T-helper 2 cell (primary cell): ENCODE measurements around the gene C1QTNF8.

ENCODE experiments used
- DNase-seq, 5 experiments: peaks; one replicate each; pipeline versions ENCODE4 v3.0.0 to v3.0.0-alpha.2; 2012 to 2022

Gene C1QTNF8

GRCh38 chr16:1107731-1108130 lies 11.7 kb upstream of the C1QTNF8 start:
- DNase-seq = no peak

DNA sequence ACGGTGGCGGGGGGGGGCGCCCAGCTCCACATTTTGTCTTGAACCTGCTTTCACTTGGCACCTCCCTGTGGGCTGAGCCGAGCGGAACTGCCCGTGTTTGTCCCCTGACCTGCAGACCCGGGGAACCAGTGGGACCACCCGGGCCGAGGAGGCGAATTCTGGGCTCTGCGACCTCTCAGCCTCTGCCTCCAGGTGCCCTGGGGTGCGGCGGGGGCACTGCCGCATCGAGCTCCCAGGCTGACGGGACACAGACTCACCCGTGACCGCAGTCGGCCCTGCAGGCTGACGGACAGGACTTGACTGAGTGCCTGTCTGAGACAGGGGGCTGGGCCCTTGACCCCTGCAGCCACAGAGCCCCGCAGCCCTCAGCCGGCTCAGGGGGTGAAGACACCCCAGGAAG lies 11.1 kb upstream of the C1QTNF8 start:
- no peak for DNase-seq

- DNase-seq = no peak
Observed at GRCh38 chr16:1106659-1107058, 10.6 kb upstream of the C1QTNF8 start.

DNA sequence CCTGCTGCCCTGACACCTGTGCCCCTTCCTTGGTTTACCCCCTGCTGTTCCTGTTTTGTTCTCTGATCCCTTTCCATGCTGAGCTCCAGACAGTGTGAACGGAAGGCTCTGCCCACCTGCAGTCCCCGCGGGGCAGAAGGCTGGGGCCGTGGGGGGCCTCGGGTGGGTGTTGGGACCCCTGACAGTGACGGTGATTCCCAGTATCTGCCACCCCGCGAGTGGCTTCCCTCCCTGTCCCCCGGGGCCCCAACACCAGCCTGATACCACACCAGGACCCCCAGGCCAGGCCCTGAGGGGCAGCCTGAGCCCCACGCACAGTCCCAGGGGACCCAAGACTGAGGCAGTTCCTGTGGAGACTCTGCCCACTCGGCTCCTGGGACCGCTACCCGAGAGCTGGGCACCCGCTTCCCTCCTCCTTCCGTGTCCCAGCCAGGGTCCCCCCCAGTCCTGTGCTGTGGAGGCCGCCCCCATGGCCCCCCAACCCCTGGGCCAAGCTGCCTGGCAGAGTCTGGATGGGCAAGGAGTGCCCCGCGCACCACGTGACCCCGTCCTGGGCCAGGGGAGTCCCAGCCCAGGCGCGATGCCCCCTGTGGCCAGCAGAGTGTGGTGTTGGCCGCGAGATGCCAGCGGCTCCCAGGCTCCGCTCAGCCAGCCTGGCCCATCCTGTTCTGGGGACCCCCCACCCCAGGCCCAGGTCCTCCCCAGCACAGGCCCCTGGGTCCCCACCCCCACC lies 10.0 kb upstream of the C1QTNF8 start:
- peak in 2 of 5 experiments; percentile 25 to 26 for DNase-seq

DNA sequence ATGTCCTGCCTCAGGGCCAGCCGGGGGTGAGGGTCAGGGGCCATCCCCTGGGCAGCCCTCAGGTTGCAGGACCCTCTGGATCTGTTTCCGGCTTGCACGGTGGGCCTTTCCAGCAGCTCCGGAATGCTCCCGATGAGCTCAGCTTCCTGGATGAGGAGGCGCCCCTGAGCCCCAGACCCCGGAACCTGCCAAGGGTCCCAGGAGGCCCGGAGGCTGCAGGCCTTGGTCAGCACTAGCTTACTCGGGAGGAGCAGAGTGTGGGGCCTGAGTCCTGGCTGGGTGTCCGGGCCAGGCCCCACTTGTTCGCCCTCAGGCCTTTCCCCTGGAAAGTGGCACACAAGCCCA lies 7.6 kb upstream of the C1QTNF8 start:
- DNase-seq = no peak

DNA sequence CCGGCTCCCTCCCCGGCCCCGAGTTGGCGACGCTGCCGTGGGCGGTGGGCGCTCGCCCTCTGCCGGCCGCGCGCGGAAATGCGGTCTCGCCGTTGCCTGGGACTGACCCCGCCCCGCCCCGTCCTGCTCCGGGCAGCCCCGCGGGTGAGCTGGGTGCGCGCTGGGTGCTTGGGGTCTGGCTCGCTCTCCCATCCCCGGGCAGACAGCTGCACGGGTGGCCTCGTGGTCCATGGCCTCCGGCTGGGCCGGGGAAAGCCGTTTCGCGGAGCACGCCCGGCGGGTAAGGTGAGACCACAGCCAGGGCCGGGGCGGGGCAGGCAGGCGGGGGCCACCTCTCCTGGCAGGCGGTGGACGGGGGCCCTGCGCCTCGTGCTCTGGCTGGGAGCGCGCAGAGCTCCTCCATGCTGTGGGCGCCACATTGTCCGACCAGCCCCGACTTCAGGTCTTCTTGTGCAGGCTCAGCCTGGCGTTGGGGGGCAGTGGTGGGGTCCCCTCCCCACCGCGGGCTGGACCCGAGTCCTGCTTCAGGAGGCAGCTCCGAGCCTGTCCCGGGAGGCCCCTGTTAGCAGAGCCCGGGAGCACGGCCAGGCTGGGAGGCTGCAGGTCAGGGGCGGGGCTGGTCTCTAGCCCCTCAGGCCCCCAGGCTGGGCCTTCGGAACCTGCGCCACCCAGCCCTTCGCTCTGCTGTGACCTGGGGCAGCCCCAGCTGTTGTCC lies 7.0 kb upstream of the C1QTNF8 start:
- peak; percentile 43 to 62 (median 54) for DNase-seq

DNA sequence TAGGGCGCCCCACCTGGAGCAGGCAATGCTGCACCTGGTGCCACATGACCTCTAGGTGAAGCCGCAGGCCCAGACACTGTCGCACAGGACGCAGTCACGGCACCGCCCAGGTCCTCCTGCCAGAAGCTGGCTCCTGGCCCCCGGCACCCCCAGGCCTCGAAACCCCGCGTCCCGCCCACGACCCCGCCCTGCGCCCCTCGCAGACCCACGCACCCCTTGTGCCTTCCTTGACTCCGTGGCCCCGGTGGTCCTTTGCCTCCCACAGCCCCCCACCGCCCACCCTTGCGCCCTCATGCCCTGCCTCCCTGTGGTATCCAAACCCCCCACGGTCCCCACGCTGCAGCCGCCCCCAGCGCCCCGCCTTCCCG lies 6.3 kb upstream of the C1QTNF8 start:
- DNase-seq = no peak

GRCh38 chr16:1101573-1102332 lies 5.7 kb upstream of the C1QTNF8 start:
- no peak for DNase-seq

GRCh38 chr16:1101133-1101532 lies 5.1 kb upstream of the C1QTNF8 start:
- DNase-seq = no peak

DNA sequence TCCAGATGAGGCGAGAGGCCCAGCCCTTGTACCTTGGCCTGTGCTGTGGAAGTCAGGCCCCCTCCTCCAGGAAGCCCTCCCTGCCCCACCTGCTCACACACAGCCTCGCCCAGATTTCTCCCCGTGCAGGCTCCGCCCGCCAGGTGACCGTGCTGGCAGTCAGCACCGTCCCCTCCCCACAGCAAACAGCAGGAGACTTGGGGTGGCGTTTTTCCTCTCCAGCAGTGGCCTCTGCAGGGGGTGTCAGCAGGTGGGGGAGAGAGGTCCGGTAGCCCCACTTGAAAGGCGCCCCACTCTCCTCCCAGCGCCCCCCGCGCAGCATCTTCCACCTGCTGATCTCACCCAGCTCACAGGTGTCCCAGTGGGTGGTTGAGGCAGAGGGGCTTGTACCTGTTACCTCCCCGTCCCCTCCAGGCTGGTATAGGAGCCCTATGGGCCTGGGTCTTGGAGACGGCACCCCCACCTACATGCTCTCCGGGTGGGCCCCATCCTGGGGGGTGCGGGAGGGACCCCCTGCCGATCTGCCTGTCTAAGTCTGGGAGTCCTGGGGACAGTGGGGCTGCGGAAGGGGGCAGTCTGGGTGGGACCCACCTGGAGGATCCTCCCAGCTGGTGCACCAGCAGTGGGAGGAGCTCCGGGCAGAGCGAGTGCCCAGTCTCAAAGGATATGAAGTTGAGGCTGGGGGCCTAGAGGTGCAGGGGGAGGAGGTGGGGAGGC lies 4.2 kb upstream of the C1QTNF8 start:
- DNase-seq = no peak

GRCh38 chr16:1099189-1100083 lies 3.4 kb upstream of the C1QTNF8 start:
- no peak for DNase-seq

DNA sequence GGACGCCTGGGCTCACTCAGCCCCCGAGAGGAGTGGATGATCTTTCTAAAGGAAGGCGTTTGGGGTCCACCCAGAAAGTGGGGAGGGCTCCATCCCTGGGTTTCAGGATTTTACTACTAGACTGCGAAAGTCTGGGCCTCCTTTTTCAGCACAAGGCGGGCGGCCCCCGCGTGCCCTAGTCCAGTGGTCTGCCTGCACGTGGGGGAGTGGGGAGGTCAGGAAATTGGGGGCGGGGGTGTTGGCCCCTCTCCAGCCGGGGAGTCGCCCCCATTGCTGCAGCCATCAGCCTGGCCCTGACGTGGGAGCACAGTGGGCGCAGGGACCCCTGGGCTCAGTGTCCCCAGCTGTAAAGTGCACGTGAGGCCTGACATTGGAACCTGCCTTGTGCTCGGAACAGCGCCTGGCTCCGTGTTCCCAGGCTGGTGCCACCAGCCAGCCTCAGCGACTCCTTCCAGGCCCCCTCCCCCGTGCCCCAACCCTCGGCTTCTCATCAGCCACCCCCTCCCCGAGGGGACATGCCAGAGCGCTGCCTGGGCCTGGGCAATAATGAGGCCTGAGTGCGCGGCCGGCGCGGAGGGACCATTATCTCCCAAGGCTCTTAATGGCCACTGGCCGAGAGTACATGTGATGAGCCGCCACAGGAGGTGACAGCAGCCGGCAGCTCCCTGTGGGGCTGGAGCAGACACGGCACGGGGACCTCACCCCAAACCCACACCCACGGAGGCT lies 2.4 kb upstream of the C1QTNF8 start:
- no peak for DNase-seq

- no peak for DNase-seq
Observed at GRCh38 chr16:1097800-1098199, 1.8 kb upstream of the C1QTNF8 start.

- no peak for DNase-seq
Observed at GRCh38 chr16:1097156-1097555, 1.1 kb upstream of the C1QTNF8 start.

DNA sequence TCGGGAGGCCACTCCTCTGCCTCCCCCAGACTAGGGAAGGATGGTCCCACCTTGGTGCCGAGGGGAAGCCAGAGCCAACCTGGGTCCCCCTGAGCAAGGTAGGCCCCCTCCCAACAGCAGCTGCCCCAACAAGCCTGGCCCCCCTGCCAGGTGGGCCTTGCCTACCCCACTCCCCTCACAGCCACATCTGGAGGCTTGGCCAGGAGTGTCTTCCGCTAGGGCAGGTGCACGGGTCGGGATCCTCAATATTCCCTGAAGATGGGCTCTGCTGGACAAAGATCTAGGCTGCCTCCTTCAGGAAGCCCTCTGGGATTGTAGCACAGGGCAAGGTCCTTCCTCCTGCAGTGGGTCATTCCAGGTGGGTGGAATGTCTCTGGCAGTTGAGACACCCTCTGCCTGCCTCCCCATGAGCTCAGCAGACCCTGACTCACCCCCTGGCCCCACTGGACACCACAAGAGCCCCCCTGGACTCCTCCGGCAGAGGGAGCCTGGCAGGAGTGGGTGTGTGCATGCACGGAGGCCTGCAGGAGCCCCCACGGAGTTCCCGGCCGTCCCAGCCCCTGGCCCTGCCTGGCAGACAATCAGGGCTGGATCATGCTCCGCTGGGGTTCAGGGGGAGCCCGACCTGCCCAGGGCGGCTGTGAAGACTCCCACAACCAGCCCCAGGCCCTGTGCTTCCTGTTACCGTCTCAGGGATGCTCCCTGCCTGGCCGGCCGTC lies 435 bp downstream of the C1QTNF8 start:
- DNase-seq = no peak

- DNase-seq = no peak
Observed at GRCh38 chr16:1094601-1095449, 1.2 kb downstream of the C1QTNF8 start.

- no peak for DNase-seq
Observed at GRCh38 chr16:1094124-1094479, 1.9 kb downstream of the C1QTNF8 start.

DNA sequence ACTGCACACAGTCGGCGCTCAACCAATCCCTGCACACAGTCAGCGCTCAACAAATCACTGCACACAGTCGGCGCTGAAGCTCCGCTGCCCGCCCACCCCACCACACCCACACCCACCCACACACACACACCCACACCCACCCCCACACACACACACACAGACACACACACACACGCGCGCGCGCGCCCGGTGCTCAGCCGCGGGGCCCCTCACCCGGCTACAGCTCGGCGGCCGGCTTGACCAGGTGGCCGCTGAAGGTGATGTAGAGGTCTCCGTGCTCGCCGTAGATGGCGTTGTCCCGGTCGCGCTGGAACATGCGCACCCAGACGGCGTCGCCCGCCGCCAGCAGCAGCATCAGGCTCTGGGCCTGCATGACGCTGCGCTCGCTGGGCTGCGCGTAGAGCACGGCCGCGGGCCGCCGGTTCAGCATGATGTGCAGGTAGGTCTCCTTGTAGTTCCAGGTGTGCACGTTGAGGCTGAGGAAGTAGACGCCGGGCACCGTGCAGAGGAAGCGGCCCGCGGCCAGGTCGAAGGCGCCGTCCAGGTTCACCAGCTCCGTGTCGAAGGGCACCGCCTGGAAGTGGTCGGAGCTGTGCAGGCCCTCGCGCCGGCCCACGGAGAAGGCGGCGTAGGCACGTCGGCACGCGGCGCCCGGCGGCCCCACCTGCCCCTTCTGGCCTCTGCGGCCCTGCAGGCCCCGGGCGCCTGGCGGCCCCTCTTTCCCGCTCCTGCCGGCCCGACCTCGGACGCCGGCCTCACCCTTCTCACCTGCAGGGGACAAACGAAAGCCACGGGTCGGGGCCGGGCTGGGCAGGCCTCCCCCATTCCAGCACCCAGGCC lies 2.5 kb downstream of the C1QTNF8 start:
- DNase-seq = peak in 1 of 5 experiments; percentile 58
